Neural progenitor cell (in vitro differentiated cells): ENCODE results near the gene C14orf132. TPM values are rescaled to one million over a fixed set of nuclear protein-coding genes. Genes with fewer than 3 reads are reported as not detected.

Source experiments
- DNase-seq: peaks from one replicate; pipeline ENCODE4 v3.0.0-alpha.2; 2016; ENCODE audit warnings: low spot score
- H2AFZ ChIP-seq: fragments of 200-600 bp; sonication (generic); replicated peaks from 2 replicates; pipeline ENCODE4 v1.6.1; 2016; ENCODE audit warnings: antibody characterized with exemption
- H3F3A ChIP-seq: fragments of 200-600 bp; sonication (generic); 2 replicates; pipeline ENCODE4 v1.6.1; 2016; ENCODE audit warnings: antibody characterized with exemption, low read depth
- H3K27ac ChIP-seq: fragments of 200-600 bp; sonication (generic); 2 replicates; pipeline ENCODE4 v1.5.1; 2016; ENCODE audit warnings: mild to moderate bottlenecking
- H3K27me3 ChIP-seq: fragments of 200-600 bp; sonication (generic); 2 replicates; pipeline ENCODE4 v1.6.1; 2016; ENCODE audit warnings: mild to moderate bottlenecking, moderate library complexity
- H3K36me3 ChIP-seq: fragments of 200-600 bp; sonication (generic); 2 replicates; pipeline ENCODE4 v1.5.1; 2016
- H3K4me1 ChIP-seq: fragments of 200-600 bp; sonication (generic); 2 replicates; pipeline ENCODE4 v1.6.1; 2016; ENCODE audit warnings: mixed run types
- H3K4me2 ChIP-seq: fragments of 200-600 bp; sonication (generic); 2 replicates; pipeline ENCODE4 v1.6.1; 2016
- H3K4me3 ChIP-seq: fragments of 200-600 bp; sonication (generic); 2 replicates; pipeline ENCODE4 v1.5.1; 2016
- H3K79me2 ChIP-seq: fragments of 200-600 bp; sonication (generic); 2 replicates; pipeline ENCODE4 v1.6.1; 2016; ENCODE audit warnings: low read depth
- H3K9ac ChIP-seq: fragments of 200-600 bp; sonication (generic); 2 replicates; pipeline ENCODE4 v1.6.1; 2016
- H3K9me3 ChIP-seq: fragments of 200-600 bp; sonication (generic); 2 replicates; pipeline ENCODE4 v1.5.1; 2016; ENCODE audit warnings: low read depth
- H4K20me1 ChIP-seq: fragments of 200-600 bp; sonication (generic); 2 replicates; pipeline ENCODE4 v1.6.1; 2016; ENCODE audit warnings: low read depth
- H3K27ac Mint-ChIP-seq: 3 replicates; pipeline ENCODE4 v1.8.0; 2021; ENCODE audit warnings: mixed read lengths
- H3K27me3 Mint-ChIP-seq: 2 replicates; pipeline ENCODE4 v1.8.0; 2022; ENCODE audit warnings: low read depth, mild to moderate bottlenecking, inconsistent platforms, moderate library complexity, mixed read lengths; ENCODE audit not compliant: insufficient read depth
- H3K36me3 Mint-ChIP-seq: 3 replicates; pipeline ENCODE4 v1.8.0; 2021; ENCODE audit warnings: mixed read lengths
- H3K4me1 Mint-ChIP-seq: 3 replicates; pipeline ENCODE4 v1.8.0; 2021; ENCODE audit warnings: mixed read lengths
- H3K4me3 Mint-ChIP-seq: 3 replicates; pipeline ENCODE4 v1.8.0; 2021; ENCODE audit warnings: mild to moderate bottlenecking, moderate library complexity, mixed read lengths
- H3K9me3 Mint-ChIP-seq: 3 replicates; pipeline ENCODE4 v1.8.0; 2020; ENCODE audit warnings: mixed read lengths
- EZH2 ChIP-seq: fragments of 200-600 bp; sonication (generic); IDR thresholded peaks from 2 replicates; pipeline ENCODE4 v1.6.1; 2017; ENCODE audit warnings: antibody characterized with exemption, mild to moderate bottlenecking, moderate library complexity
- EZH2phosphoT487 ChIP-seq: fragments of 200-600 bp; sonication (generic); IDR thresholded peaks from 2 replicates; pipeline ENCODE4 v1.6.1; 2017; ENCODE audit warnings: antibody characterized with exemption
- total RNA-seq: library from RNA; depleted of rRNA; stranded (reverse); fragments of >200 nt; gene quantifications from 2 replicates; pipeline ENCODE4 v1.2.3, GENCODE V29; 2015; ENCODE audit warnings: low replicate concordance
- TF ChIP-seq, protein P1 (sequence below): fragments of 200-600 bp; sonication (generic); IDR thresholded peaks from 2 replicates; pipeline ENCODE4 v1.5.1; 2017; ENCODE audit warnings: antibody characterized with exemption, mild to moderate bottlenecking

The C14orf132 gene
- total RNA-seq, 1 donor from 2014 or later, result 8.1 TPM

DNA sequence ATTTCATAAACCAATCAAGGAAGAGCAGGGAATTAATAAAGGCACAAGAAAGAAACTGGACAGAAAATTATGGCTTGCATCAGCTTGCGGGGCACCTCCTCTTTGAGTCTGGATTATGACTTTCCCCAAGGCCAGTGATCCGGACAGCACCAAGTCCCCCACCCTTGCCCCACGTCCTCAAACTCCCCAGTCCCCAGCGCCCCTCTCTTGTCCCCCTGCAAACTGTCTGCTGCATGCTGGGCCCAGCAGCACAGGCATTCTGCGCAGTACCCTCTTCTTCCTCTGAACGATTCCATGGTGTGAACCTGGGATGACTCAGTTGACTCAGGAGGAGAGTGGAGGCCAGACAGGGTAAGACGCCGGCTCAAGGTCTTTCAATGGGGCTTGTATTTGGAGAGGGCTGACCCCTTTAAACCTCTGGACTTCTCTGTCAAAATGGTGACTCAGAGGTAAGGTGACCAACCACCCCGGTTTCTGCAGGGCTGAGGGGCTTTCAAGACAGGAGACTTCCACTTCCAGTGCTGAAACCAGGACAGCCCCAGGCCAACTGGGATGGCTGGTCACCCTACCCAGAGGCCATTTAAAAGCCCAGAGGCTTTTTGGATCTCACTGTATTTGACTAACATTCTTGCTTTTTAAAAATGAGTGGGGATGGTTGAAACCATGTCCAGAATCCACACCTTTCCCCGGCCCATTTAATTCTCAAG, 13.5 kb downstream of the C14orf132 start:
- Histone ChIP-seq H3F3A (peaks cover 19% of the 10 kb centered on the region), H3K27me3 (no peaks in the 10 kb centered on the region), H4K20me1 (peaks cover 8% of the 10 kb centered on the region), H3K9me3 (no peaks in the 10 kb centered on the region), H3K79me2 (no peaks in the 10 kb centered on the region), H3K4me2 (no peak overlapping the region), H3K9ac (no peak overlapping the region), H3K27ac (no peak overlapping the region), H2AFZ (no peak overlapping the region), H3K36me3 (no peaks in the 10 kb centered on the region), H3K4me1 (peaks cover 18% of the 10 kb centered on the region), H3K4me3 (no peak overlapping the region)
- no peak for DNase-seq
- Mint-ChIP-seq H3K27ac (no peak overlapping the region), H3K4me3 (no peak overlapping the region), H3K9me3 (peaks cover 3% of the 10 kb centered on the region), H3K27me3 (peaks cover 3% of the 10 kb centered on the region), H3K4me1 (peaks cover 54% of the 10 kb centered on the region), H3K36me3 (peaks cover 17% of the 10 kb centered on the region)
- TF ChIP-seq EZH2 (no peak), EZH2phosphoT487 (no peak)
- TF ChIP-seq, protein P1, sequence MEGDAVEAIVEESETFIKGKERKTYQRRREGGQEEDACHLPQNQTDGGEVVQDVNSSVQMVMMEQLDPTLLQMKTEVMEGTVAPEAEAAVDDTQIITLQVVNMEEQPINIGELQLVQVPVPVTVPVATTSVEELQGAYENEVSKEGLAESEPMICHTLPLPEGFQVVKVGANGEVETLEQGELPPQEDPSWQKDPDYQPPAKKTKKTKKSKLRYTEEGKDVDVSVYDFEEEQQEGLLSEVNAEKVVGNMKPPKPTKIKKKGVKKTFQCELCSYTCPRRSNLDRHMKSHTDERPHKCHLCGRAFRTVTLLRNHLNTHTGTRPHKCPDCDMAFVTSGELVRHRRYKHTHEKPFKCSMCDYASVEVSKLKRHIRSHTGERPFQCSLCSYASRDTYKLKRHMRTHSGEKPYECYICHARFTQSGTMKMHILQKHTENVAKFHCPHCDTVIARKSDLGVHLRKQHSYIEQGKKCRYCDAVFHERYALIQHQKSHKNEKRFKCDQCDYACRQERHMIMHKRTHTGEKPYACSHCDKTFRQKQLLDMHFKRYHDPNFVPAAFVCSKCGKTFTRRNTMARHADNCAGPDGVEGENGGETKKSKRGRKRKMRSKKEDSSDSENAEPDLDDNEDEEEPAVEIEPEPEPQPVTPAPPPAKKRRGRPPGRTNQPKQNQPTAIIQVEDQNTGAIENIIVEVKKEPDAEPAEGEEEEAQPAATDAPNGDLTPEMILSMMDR, result no peak

DNA sequence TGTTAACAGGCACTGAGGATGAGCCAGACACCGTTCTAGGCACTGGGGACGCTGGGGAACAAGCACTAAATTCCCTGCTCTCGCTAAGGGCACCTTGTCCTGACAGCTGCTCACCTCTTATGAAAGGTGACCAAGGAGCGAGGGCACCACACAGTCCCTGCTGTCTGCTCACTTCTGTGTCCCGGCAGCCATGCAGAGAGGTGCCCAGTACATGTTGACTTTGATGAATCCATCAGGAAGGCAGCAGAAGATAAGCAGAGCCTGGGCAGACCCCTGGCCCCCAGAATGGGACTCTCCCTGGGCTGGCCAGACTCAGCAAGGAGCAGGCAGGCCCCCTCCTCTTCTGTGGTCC, 14.1 kb downstream of the C14orf132 start:
- Mint-ChIP-seq H3K27me3 (peaks cover 7% of the 10 kb centered on the region), H3K27ac (no peak overlapping the region), H3K36me3 (peaks cover 16% of the 10 kb centered on the region), H3K4me1 (peaks cover 59% of the 10 kb centered on the region), H3K9me3 (peaks cover under 1% of the 10 kb centered on the region), H3K4me3 (no peak overlapping the region)
- H4K20me1 ChIP-seq, result peaks cover 11% of the 10 kb centered on the region
- H3K27ac ChIP-seq, result no peak overlapping the region
- no peaks in the 10 kb centered on the region for H3K27me3 ChIP-seq
- H3K4me1 ChIP-seq, result peaks cover 20% of the 10 kb centered on the region
- H3K36me3 ChIP-seq, result no peaks in the 10 kb centered on the region
- H3K4me2 ChIP-seq, result no peak overlapping the region
- H3K9ac ChIP-seq, result no peak overlapping the region
- DNase-seq, result no peak
- H3K79me2 ChIP-seq, result no peaks in the 10 kb centered on the region
- TF ChIP-seq EZH2phosphoT487, result no peak
- TF ChIP-seq, protein P1, result no peak
- TF ChIP-seq EZH2, result no peak
- no peak overlapping the region for H3K4me3 ChIP-seq
- H2AFZ ChIP-seq, result no peak overlapping the region
- H3F3A ChIP-seq, result peaks cover 19% of the 10 kb centered on the region
- H3K9me3 ChIP-seq, result no peaks in the 10 kb centered on the region

DNA sequence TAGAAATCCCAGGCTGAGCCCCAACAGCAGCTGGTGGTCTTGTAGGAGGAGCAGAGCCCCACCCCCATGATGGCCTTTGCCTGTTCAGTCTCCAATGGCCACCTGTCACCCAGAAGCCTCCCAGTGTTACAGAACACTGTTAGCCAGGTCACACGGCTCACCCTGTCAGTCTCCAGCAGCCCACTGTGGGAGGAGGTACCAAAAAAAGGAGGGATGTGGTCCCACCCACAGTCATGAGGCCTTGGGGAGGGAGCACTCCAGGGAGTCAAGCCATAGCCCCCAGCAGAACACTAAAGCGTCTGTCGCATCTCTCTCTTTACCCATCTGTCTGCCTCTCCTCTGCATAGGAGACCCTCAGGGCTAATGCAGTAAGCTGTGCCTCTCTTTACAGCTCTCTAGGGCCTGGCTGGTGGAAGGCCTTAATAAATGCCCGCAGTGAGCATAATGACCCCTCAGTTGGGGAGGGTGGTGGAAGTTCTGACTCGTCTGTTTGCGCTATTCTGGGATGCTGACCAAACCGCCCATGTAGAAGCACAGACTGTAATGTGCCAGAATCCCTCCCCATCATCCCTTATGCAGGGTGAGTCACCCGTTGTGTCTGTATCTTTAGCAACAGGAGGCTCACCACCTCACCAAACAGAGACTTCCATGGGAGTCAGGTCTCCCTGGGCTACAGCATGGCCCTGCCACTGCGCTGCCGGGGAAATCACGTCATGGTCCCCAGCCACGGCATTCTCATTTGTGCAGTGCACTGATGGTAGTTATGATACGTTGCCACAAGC, 14.6 kb downstream of the C14orf132 start:
- H3K36me3 Mint-ChIP-seq, result peaks cover 16% of the 10 kb centered on the region
- Histone ChIP-seq H2AFZ (no peak overlapping the region), H3K9me3 (no peaks in the 10 kb centered on the region), H3K27ac (no peak overlapping the region), H3K4me3 (no peak overlapping the region), H3K27me3 (no peaks in the 10 kb centered on the region), H3K36me3 (no peaks in the 10 kb centered on the region), H3K9ac (no peak overlapping the region), H3K4me1 (peaks cover 23% of the 10 kb centered on the region), H3K79me2 (no peaks in the 10 kb centered on the region), H4K20me1 (peaks cover 13% of the 10 kb centered on the region), H3K4me2 (no peak overlapping the region), H3F3A (peaks cover 19% of the 10 kb centered on the region)
- no peak for TF ChIP-seq EZH2phosphoT487
- TF ChIP-seq, protein P1, result no peak
- no peak for TF ChIP-seq EZH2
- H3K9me3 Mint-ChIP-seq, result no peaks in the 10 kb centered on the region
- peaks cover 7% of the 10 kb centered on the region for H3K27me3 Mint-ChIP-seq
- H3K4me3 Mint-ChIP-seq, result no peak overlapping the region
- peak overlapping the region; percentile 60 for H3K27ac Mint-ChIP-seq
- DNase-seq, result no peak
- peaks cover 65% of the 10 kb centered on the region for H3K4me1 Mint-ChIP-seq
